PFSK-1 (cell line): Measurements from ENCODE around the gene LSAMP.

Experiments
- FOXP2 ChIP-seq: optimal IDR thresholded peaks from 2 replicates; pipeline ENCODE3; 2011; ENCODE audit warnings: borderline replicate concordance, control low read depth, inconsistent platforms; ENCODE audit not compliant: insufficient read depth; ENCODE audit errors: extremely low read length, extremely low read depth
- POLR2AphosphoS5 ChIP-seq: IDR thresholded peaks from 2 replicates; pipeline ENCODE4 v1.6.1; 2012; ENCODE audit warnings: low read depth, mild to moderate bottlenecking, control low read depth, low read length, moderate library complexity
- REST ChIP-seq, 2 experiments: IDR thresholded peaks; 2 replicates each; pipeline versions ENCODE4 v1.6.1 to v1.8.0; 2011 to 2012; ENCODE audit warnings: low read depth in 2 of 2, low read length in 2 of 2, control low read depth in 1 of 2, inconsistent platforms in 1 of 2, mild to moderate bottlenecking in 1 of 2, moderate library complexity in 1 of 2; ENCODE audit not compliant: insufficient read depth in 1 of 2
- SIN3A ChIP-seq: IDR thresholded peaks from 2 replicates; pipeline ENCODE4 v1.6.1; 2012; ENCODE audit warnings: mild to moderate bottlenecking, low read length, moderate library complexity, borderline replicate concordance; ENCODE audit not compliant: insufficient read depth
- TAF1 ChIP-seq: IDR thresholded peaks from 2 replicates; pipeline ENCODE4 v1.6.1; 2012; ENCODE audit warnings: low read length, control low read depth, borderline replicate concordance; ENCODE audit not compliant: insufficient read depth

LSAMP gene

DNA sequence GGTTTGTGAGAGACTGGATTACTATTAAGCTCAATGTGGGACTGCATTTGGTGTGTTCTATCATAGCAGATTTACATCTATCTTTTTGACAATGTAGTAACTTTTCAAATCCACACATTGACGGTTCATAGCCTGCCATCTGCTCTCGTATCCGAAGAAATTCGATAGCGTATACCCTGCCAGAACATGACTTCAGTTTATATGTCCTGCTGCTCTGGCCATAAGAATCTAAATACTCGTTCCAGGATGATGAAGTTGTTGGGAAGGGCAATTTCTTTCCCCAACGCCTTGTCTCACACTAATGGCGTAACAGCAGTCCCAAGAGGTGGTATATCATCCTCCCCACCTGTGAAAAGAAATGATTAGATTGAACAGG lies 180.0 kb downstream of the LSAMP start:
- TF ChIP-seq REST (IDR thresholded peaks at IDR 0.05; ENCODE audit: insufficient read depth in 1 of 2, low read depth in 2 of 2, low read length in 2 of 2), result no peak
- no peak for TF ChIP-seq FOXP2
- TF ChIP-seq TAF1, result no peak
- TF ChIP-seq SIN3A, result no peak
- no peak for TF ChIP-seq POLR2AphosphoS5

GRCh38 chr3:116264546-116265319 lies 180.6 kb downstream of the LSAMP start:
- TF ChIP-seq FOXP2 (no peak), REST (IDR thresholded peaks at IDR 0.05; ENCODE audit: insufficient read depth in 1 of 2, low read depth in 2 of 2, low read length in 2 of 2) (no peak)

DNA sequence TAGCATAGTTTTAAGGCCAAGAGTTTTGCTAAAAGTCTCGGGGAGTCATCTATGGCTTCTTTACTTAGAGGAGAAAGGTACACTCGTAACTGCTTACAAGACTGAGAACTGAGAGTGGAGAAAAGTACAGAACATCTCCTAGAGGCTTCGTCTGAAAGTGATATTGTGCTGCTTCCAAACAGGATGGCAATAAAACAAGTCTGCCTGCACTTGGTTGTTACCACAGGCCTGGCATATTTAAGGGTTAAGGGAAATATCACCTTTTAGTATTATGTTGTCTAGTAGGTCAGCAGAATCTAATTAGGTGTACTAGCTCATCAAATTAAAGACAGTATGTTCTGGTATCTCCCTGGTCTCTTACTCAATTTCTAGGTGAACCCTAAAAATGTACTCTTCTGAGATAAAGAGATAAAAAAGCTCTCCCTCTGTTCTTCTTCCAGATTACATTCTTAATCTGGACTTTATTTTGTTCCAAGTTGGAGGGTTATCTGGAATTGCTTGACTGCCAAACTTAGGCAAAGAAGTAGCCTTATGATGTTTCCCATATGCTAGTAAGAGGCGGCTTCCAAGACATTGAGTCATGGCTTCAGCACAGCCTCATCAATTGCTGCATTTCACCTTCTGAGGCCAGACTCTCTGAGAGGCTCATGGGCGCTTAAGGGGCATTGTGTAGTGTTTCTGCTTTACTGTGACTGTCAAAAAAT lies 181.3 kb downstream of the LSAMP start:
- TF ChIP-seq SIN3A (no peak), TAF1 (no peak), POLR2AphosphoS5 (no peak), FOXP2 (no peak), REST (IDR thresholded peaks at IDR 0.05; ENCODE audit: insufficient read depth in 1 of 2, low read depth in 2 of 2, low read length in 2 of 2) (no peak)

GRCh38 chr3:116260491-116260890 lies 184.8 kb downstream of the LSAMP start:
- TF ChIP-seq REST (IDR thresholded peaks at IDR 0.05; ENCODE audit: insufficient read depth in 1 of 2, low read depth in 2 of 2, low read length in 2 of 2), result no peak
- TF ChIP-seq FOXP2, result no peak
- no peak for TF ChIP-seq SIN3A
- no peak for TF ChIP-seq POLR2AphosphoS5
- TF ChIP-seq TAF1, result no peak
